Measurements from ENCODE around the gene MAGI1.

MAGI1 gene

GRCh38 chr3:65772758-65773157, 266.0 kb downstream of the MAGI1 start:
- no peak overlapping the region for H3K27ac ChIP-seq (replicated peaks)
- no peak for DNase-seq (ENCODE audit: low read depth in 1 of 2, low spot score in 1 of 2)
- no peak overlapping the region for H3K4me3 ChIP-seq (replicated peaks; ENCODE audit: insufficient read depth, low read length)
- H3K27me3 ChIP-seq (ENCODE audit: insufficient read depth, poor library complexity, severe bottlenecking) = no peaks in the 10 kb centered on the region
- TF ChIP-seq CTCF (IDR thresholded peaks at IDR 0.05; ENCODE audit: insufficient read depth, low read length) (no peak), POLR2AphosphoS5 (IDR thresholded peaks at IDR 0.05; ENCODE audit: low read depth) (no peak), REST (IDR thresholded peaks at IDR 0.05; ENCODE audit: insufficient replicate concordance, low read depth) (no peak), GABPA (IDR thresholded peaks at IDR 0.05; ENCODE audit: low read depth) (no peak), SPI1 (IDR thresholded peaks at IDR 0.05; ENCODE audit: borderline replicate concordance, low read depth) (no peak)

GRCh38 chr3:65767551-65767950, 271.2 kb downstream of the MAGI1 start:
- Histone ChIP-seq H3K4me3 (replicated peaks; ENCODE audit: insufficient read depth, low read length) (no peak overlapping the region), H3K27me3 (ENCODE audit: insufficient read depth, poor library complexity, severe bottlenecking) (no peaks in the 10 kb centered on the region), H3K27ac (replicated peaks) (no peak overlapping the region)
- DNase-seq (ENCODE audit: low read depth in 1 of 2, low spot score in 1 of 2) = no peak
- TF ChIP-seq POLR2AphosphoS5 (IDR thresholded peaks at IDR 0.05; ENCODE audit: low read depth) (no peak), REST (IDR thresholded peaks at IDR 0.05; ENCODE audit: insufficient replicate concordance, low read depth) (no peak)

GRCh38 chr3:65762235-65762580, 276.5 kb downstream of the MAGI1 start:
- H3K27ac ChIP-seq (replicated peaks) = no peak overlapping the region
- H3K4me3 ChIP-seq (replicated peaks; ENCODE audit: insufficient read depth, low read length) = no peak overlapping the region
- no peaks in the 10 kb centered on the region for H3K27me3 ChIP-seq (ENCODE audit: insufficient read depth, poor library complexity, severe bottlenecking)
- TF ChIP-seq POLR2AphosphoS5 (IDR thresholded peaks at IDR 0.05; ENCODE audit: low read depth) = no peak
- DNase-seq (ENCODE audit: low read depth in 1 of 2, low spot score in 1 of 2) = no peak

GRCh38 chr3:65761446-65762234, 277.1 kb downstream of the MAGI1 start:
- TF ChIP-seq GABPA (IDR thresholded peaks at IDR 0.05; ENCODE audit: low read depth) (no peak), CTCF (IDR thresholded peaks at IDR 0.05; ENCODE audit: insufficient read depth, low read length) (no peak), SPI1 (IDR thresholded peaks at IDR 0.05; ENCODE audit: borderline replicate concordance, low read depth) (no peak), REST (IDR thresholded peaks at IDR 0.05; ENCODE audit: insufficient replicate concordance, low read depth) (no peak), POLR2AphosphoS5 (IDR thresholded peaks at IDR 0.05; ENCODE audit: low read depth) (no peak)
- Histone ChIP-seq H3K27me3 (ENCODE audit: insufficient read depth, poor library complexity, severe bottlenecking) (no peaks in the 10 kb centered on the region), H3K4me3 (replicated peaks; ENCODE audit: insufficient read depth, low read length) (no peak overlapping the region), H3K27ac (replicated peaks) (no peak overlapping the region)
- no peak for DNase-seq (ENCODE audit: low read depth in 1 of 2, low spot score in 1 of 2)

All from HL-60 (cell line).